Endothelial cell (in vitro differentiated cells): ENCODE data around the gene CNOT1. TPM values are rescaled to one million over a fixed set of nuclear protein-coding genes. Genes with fewer than 3 reads are reported as not detected.
"Not testable (repeated sequence)": the region's sequence is repeated elsewhere in the genome, so short reads cannot be mapped to it uniquely, and the experiment has no call there.

Experiments
- DNase-seq: peaks from one replicate; pipeline ENCODE4 v3.0.0; 2021; ENCODE audit warnings: low spot score
- H3K27ac Mint-ChIP-seq: one replicate; pipeline ENCODE4 v1.8.0; 2021; ENCODE audit warnings: mixed read lengths, inconsistent platforms; ENCODE audit not compliant: unreplicated experiment
- H3K27me3 Mint-ChIP-seq: one replicate; pipeline ENCODE4 v1.8.0; 2021; ENCODE audit warnings: mild to moderate bottlenecking, moderate library complexity, mixed read lengths, inconsistent platforms; ENCODE audit not compliant: unreplicated experiment
- H3K36me3 Mint-ChIP-seq: one replicate; pipeline ENCODE4 v1.8.0; 2021; ENCODE audit warnings: mild to moderate bottlenecking, low read depth, mixed read lengths, inconsistent platforms; ENCODE audit not compliant: unreplicated experiment
- H3K4me1 Mint-ChIP-seq: one replicate; pipeline ENCODE4 v1.8.0; 2021; ENCODE audit warnings: mild to moderate bottlenecking, mixed read lengths, inconsistent platforms; ENCODE audit not compliant: unreplicated experiment
- H3K4me3 Mint-ChIP-seq: one replicate; pipeline ENCODE4 v1.8.0; 2021; ENCODE audit warnings: mild to moderate bottlenecking, mixed read lengths, inconsistent platforms; ENCODE audit not compliant: unreplicated experiment
- H3K9me3 Mint-ChIP-seq: one replicate; pipeline ENCODE4 v1.8.0; 2021; ENCODE audit warnings: mixed read lengths, inconsistent platforms; ENCODE audit not compliant: unreplicated experiment
- CTCF ChIP-seq: fragments of 200-600 bp; sonication (generic); IDR thresholded peaks from one replicate; pipeline ENCODE4 v1.5.0; 2021; ENCODE audit warnings: antibody characterized with exemption; ENCODE audit not compliant: unreplicated experiment
- total RNA-seq: library from RNA; stranded (reverse); fragmentation: NEBNext Ultra II Directional; extraction: Animal tissue kit (Norgen Biotek cat#: 25700); gene quantifications from one replicate; pipeline ENCODE4 v1.2.1, GENCODE V29; 2021; ENCODE audit not compliant: unreplicated experiment

Gene CNOT1
- total RNA-seq, 1 donor from 2014 or later, result 152 TPM

GRCh38 chr16:58614860-58615259 lies 14.8 kb downstream of the CNOT1 start:
- Mint-ChIP-seq H3K9me3 (no peaks in the 10 kb centered on the region), H3K27ac (no peak overlapping the region), H3K27me3 (no peaks in the 10 kb centered on the region), H3K36me3 (peaks cover 12% of the 10 kb centered on the region), H3K4me3 (no peak overlapping the region), H3K4me1 (peaks cover 4% of the 10 kb centered on the region)
- no peak for DNase-seq
- peak; percentile 37 for TF ChIP-seq CTCF

GRCh38 chr16:58614212-58614611 lies 15.4 kb downstream of the CNOT1 start:
- Mint-ChIP-seq H3K9me3 (no peaks in the 10 kb centered on the region), H3K4me1 (peaks cover 4% of the 10 kb centered on the region), H3K36me3 (peaks cover 9% of the 10 kb centered on the region), H3K27ac (no peak overlapping the region), H3K4me3 (no peak overlapping the region), H3K27me3 (no peaks in the 10 kb centered on the region)
- no peak for DNase-seq
- no peak for TF ChIP-seq CTCF

- Mint-ChIP-seq H3K27ac (peak overlapping the region; percentile 84), H3K36me3 (peaks cover 14% of the 10 kb centered on the region)
- not testable (repeated sequence) for DNase-seq, H3K4me1 Mint-ChIP-seq, H3K9me3 Mint-ChIP-seq, H3K4me3 Mint-ChIP-seq, H3K27me3 Mint-ChIP-seq
These were observed 16.7 kb downstream of the CNOT1 start for GRCh38 chr16:58612965-58613364.

GRCh38 chr16:58608601-58609136 lies 21.0 kb downstream of the CNOT1 start:
- Mint-ChIP-seq H3K4me3 (no peak overlapping the region), H3K27ac (no peak overlapping the region), H3K36me3 (peaks cover 8% of the 10 kb centered on the region), H3K9me3 (no peaks in the 10 kb centered on the region), H3K4me1 (peaks cover under 1% of the 10 kb centered on the region), H3K27me3 (no peaks in the 10 kb centered on the region)
- no peak for DNase-seq
- TF ChIP-seq CTCF, result no peak

- Mint-ChIP-seq H3K36me3 (peaks cover 5% of the 10 kb centered on the region), H3K27me3 (no peaks in the 10 kb centered on the region), H3K9me3 (no peaks in the 10 kb centered on the region), H3K4me3 (no peak overlapping the region), H3K27ac (no peak overlapping the region), H3K4me1 (peaks cover 5% of the 10 kb centered on the region)
- no peak for DNase-seq
- TF ChIP-seq CTCF, result no peak
These were observed 24.1 kb downstream of the CNOT1 start for GRCh38 chr16:58605562-58605961.

GRCh38 chr16:58591083-58591482 lies 38.5 kb downstream of the CNOT1 start:
- Mint-ChIP-seq H3K4me1 (no peaks in the 10 kb centered on the region), H3K27ac (no peak overlapping the region), H3K36me3 (peaks cover 14% of the 10 kb centered on the region), H3K9me3 (no peaks in the 10 kb centered on the region), H3K4me3 (no peak overlapping the region), H3K27me3 (no peaks in the 10 kb centered on the region)
- no peak for DNase-seq
- no peak for TF ChIP-seq CTCF
